Fibroblast of lung (primary cell): ENCODE measurements around the gene CYBA. TPM values are rescaled to one million over a fixed set of nuclear protein-coding genes. Genes with fewer than 3 reads are reported as not detected.

Experiments used
- DNase-seq, 2 donors: peaks; one replicate each; pipeline versions ENCODE4 v3.0.0 to v3.0.0-alpha.2; 2010; ENCODE audit warnings: low read depth in 2 of 2
- H2AFZ ChIP-seq: 2 replicates; pipeline ENCODE4 v1.5.1; 2012; ENCODE audit warnings: low read length, control low read depth, inconsistent platforms
- H3K27ac ChIP-seq: 2 replicates; pipeline ENCODE4 v1.5.1; 2011; ENCODE audit warnings: low read length, control low read depth; ENCODE audit not compliant: insufficient read depth
- H3K27me3 ChIP-seq: 2 replicates; pipeline ENCODE4 v1.5.1; 2011; ENCODE audit warnings: mild to moderate bottlenecking, low read length; ENCODE audit not compliant: control insufficient read depth, insufficient read depth
- H3K36me3 ChIP-seq: 2 replicates; pipeline ENCODE4 v1.5.1; 2011; ENCODE audit warnings: low read length; ENCODE audit not compliant: control insufficient read depth, insufficient read depth
- H3K4me1 ChIP-seq: 2 replicates; pipeline ENCODE4 v1.5.1; 2011; ENCODE audit warnings: low read length; ENCODE audit not compliant: control insufficient read depth, insufficient read depth; ENCODE audit errors: extremely low read depth
- H3K4me2 ChIP-seq: 2 replicates; pipeline ENCODE4 v1.5.1; 2011; ENCODE audit warnings: low read length, control low read depth; ENCODE audit not compliant: insufficient read depth; ENCODE audit errors: extremely low read depth
- H3K4me3 ChIP-seq, 4 experiments: fragments of 200-600 bp in 1 of 4; sonication (generic) in 1 of 4; replicated peaks in 1 of 4; 2 replicates each; pipeline ENCODE4 v1.5.1; 2011 to 2016; ENCODE audit warnings: low read length in 4 of 4, low read depth in 3 of 4, mild to moderate bottlenecking in 3 of 4, control low read depth in 2 of 4, inconsistent platforms in 1 of 4, mixed read lengths in 1 of 4; ENCODE audit not compliant: insufficient read depth in 1 of 4; ENCODE audit errors: control extremely low read depth in 1 of 4
- H3K79me2 ChIP-seq: 2 replicates; pipeline ENCODE4 v1.5.1; 2012; ENCODE audit warnings: mild to moderate bottlenecking, low read length, inconsistent platforms; ENCODE audit not compliant: control insufficient read depth, insufficient read depth
- H3K9ac ChIP-seq: 2 replicates; pipeline ENCODE4 v1.5.1; 2011; ENCODE audit warnings: mild to moderate bottlenecking, low read length, control low read depth; ENCODE audit not compliant: insufficient read depth
- H3K9me3 ChIP-seq: 2 replicates; pipeline ENCODE4 v1.5.1; 2012; ENCODE audit warnings: low read depth, low read length; ENCODE audit not compliant: control insufficient read depth, insufficient read depth
- H4K20me1 ChIP-seq: 2 replicates; pipeline ENCODE4 v1.5.1; 2011; ENCODE audit warnings: low read length; ENCODE audit not compliant: control insufficient read depth, insufficient read depth; ENCODE audit errors: extremely low read depth
- CTCF ChIP-seq, 2 donors: IDR thresholded peaks in 1 of 2; conservative IDR thresholded peaks in 1 of 2; 1 replicate in 1 of 2; 2 replicates in 1 of 2; pipeline ENCODE4 v1.5.1; 2011 to 2012; ENCODE audit warnings: low read length in 2 of 2, control low read depth in 1 of 2, inconsistent platforms in 1 of 2, low read depth in 1 of 2, mild to moderate bottlenecking in 1 of 2
- EZH2 ChIP-seq: IDR thresholded peaks from 2 replicates; pipeline ENCODE4 v1.5.1; 2012; ENCODE audit warnings: low read length, control low read depth, mild to moderate bottlenecking; ENCODE audit errors: missing control alignments
- polyA plus RNA-seq, 2 donors: library from polyadenylated mRNA; depleted of rRNA in 1 of 2; stranded (reverse) in 1 of 2; unstranded in 1 of 2; fragments of >200 nt; gene quantifications; 2 replicates each; pipeline ENCODE4 v1.2.1, GENCODE V29; 2011 to 2012; ENCODE audit warnings: missing spikeins in 1 of 2
- total RNA-seq: library from RNA; depleted of rRNA; stranded (reverse); fragments of >200 nt; gene quantifications from 2 replicates; pipeline ENCODE4 v1.2.1, GENCODE V29; 2014

CYBA gene
- total and polyA plus RNA-seq, 2 donors (not counting 1 experiment from before 2014, with no cell fraction given): 74.7 to 124 TPM

- DNase-seq: no peak
- H3K36me3 ChIP-seq: peaks cover 3% of the 10 kb centered on the region
Observed at GRCh38 chr16:88647178-88648070, 3.4 kb downstream of the CYBA start.

GRCh38 chr16:88646345-88647034 lies 4.4 kb downstream of the CYBA start:
- H2AFZ ChIP-seq: no peak overlapping the region
- no peak overlapping the region for H3K4me2 ChIP-seq
- DNase-seq: no peak
- no peaks in the 10 kb centered on the region for H3K36me3 ChIP-seq
- no peaks in the 10 kb centered on the region for H4K20me1 ChIP-seq
- H3K4me3 ChIP-seq: no peak overlapping the region
- H3K27me3 ChIP-seq: no peaks in the 10 kb centered on the region
- peaks cover 8% of the 10 kb centered on the region for H3K4me1 ChIP-seq
- H3K27ac ChIP-seq: no peak overlapping the region
- no peaks in the 10 kb centered on the region for H3K9me3 ChIP-seq
- no peak overlapping the region for H3K9ac ChIP-seq
- H3K79me2 ChIP-seq: no peaks in the 10 kb centered on the region
- TF ChIP-seq EZH2: no peak
- no peak for TF ChIP-seq CTCF (conservative IDR thresholded peaks at IDR 0.05 in 1 of 2, IDR thresholded peaks at IDR 0.05 in 1 of 2; ENCODE audit: low read depth in 1 of 2, low read length in 2 of 2)

More at GRCh38 chr16:88647178-88648070, 3.4 kb downstream of the CYBA start:
- no peak overlapping the region for H2AFZ ChIP-seq
- no peak overlapping the region for H3K27ac ChIP-seq
- no peaks in the 10 kb centered on the region for H3K27me3 ChIP-seq
- H3K9me3 ChIP-seq: no peaks in the 10 kb centered on the region
- H3K79me2 ChIP-seq: no peaks in the 10 kb centered on the region
- no peak overlapping the region for H3K9ac ChIP-seq
- H3K4me3 ChIP-seq: no peak overlapping the region
- TF ChIP-seq EZH2 (no peak), CTCF (conservative IDR thresholded peaks at IDR 0.05 in 1 of 2, IDR thresholded peaks at IDR 0.05 in 1 of 2; ENCODE audit: low read depth in 1 of 2, low read length in 2 of 2) (no peak)
- H4K20me1 ChIP-seq: no peaks in the 10 kb centered on the region
- H3K4me2 ChIP-seq: no peak overlapping the region
- peaks cover 9% of the 10 kb centered on the region for H3K4me1 ChIP-seq

GRCh38 chr16:88645941-88646340 lies 4.9 kb downstream of the CYBA start:
- H3K4me3 ChIP-seq: no peak overlapping the region
- H3K27me3 ChIP-seq: no peaks in the 10 kb centered on the region

More at GRCh38 chr16:88645941-88646340, 4.9 kb downstream of the CYBA start:
- TF ChIP-seq EZH2 (no peak), CTCF (conservative IDR thresholded peaks at IDR 0.05 in 1 of 2, IDR thresholded peaks at IDR 0.05 in 1 of 2; ENCODE audit: low read depth in 1 of 2, low read length in 2 of 2) (no peak)
- Histone ChIP-seq H4K20me1 (no peaks in the 10 kb centered on the region), H3K4me2 (no peak overlapping the region), H3K9me3 (no peaks in the 10 kb centered on the region), H3K4me1 (peaks cover 3% of the 10 kb centered on the region), H3K79me2 (no peaks in the 10 kb centered on the region), H3K27ac (no peak overlapping the region), H3K9ac (no peak overlapping the region), H3K36me3 (no peaks in the 10 kb centered on the region), H2AFZ (no peak overlapping the region)
- DNase-seq: no peak
